Lower lobe of right lung (tissue), 2 donors: ENCODE data around the gene RASA3. TPM values are rescaled to one million over a fixed set of nuclear protein-coding genes. Genes with fewer than 3 reads are reported as not detected.

ENCODE experiments used
- ATAC-seq, 2 donors: fragments of 200-7000 bp; cut with Tn5 transposase; one replicate each; pipeline ENCODE4 v1.9.1; 2020 to 2022; ENCODE audit warnings: mild to moderate bottlenecking in 2 of 2, moderate library complexity in 2 of 2
- DNase-seq: peaks from one replicate; pipeline ENCODE4 v3.0.0-alpha.2; 2020
- H3K27ac ChIP-seq: fragments of 200-600 bp; one replicate; pipeline ENCODE4 v1.8.0; 2022
- H3K27me3 ChIP-seq: fragments of 200-600 bp; one replicate; pipeline ENCODE4 v1.8.0; 2022; ENCODE audit warnings: low read depth
- H3K36me3 ChIP-seq: fragments of 200-600 bp; one replicate; pipeline ENCODE4 v1.8.0; 2022; ENCODE audit warnings: mild to moderate bottlenecking
- H3K4me1 ChIP-seq: fragments of 200-600 bp; one replicate; pipeline ENCODE4 v1.8.0; 2022
- H3K4me3 ChIP-seq: fragments of 200-600 bp; one replicate; pipeline ENCODE4 v1.8.0; 2022; ENCODE audit warnings: mild to moderate bottlenecking
- H3K9me3 ChIP-seq: fragments of 200-600 bp; one replicate; pipeline ENCODE4 v1.8.0; 2022
- CTCF ChIP-seq: fragments of 200-600 bp; IDR thresholded peaks from one replicate; pipeline ENCODE4 v1.8.0; 2022; ENCODE audit warnings: antibody characterized with exemption, mild to moderate bottlenecking
- intact Hi-C: fragments of 100-400 bp; cut with DNase I; formaldehyde crosslinking; loops from one replicate; pipeline ENCODE4 v1.11.0; 2022
- total RNA-seq: library from RNA; stranded (reverse); fragmentation: NEBNext Ultra II Directional; extraction: Animal tissue kit (Norgen Biotek cat#: 25700); gene quantifications from one replicate; pipeline ENCODE4 v1.2.1, GENCODE V29; 2021
- donor health status: DM: no; HTN: yes; CAD: no; lungs with severe emphysema.

Gene RASA3
- total RNA-seq, 1 donor from 2014 or later, result 19.1 TPM

GRCh38 chr13:114080739-114081561 is 51.5 kb downstream of the RASA3 start:
- no peak overlapping the region for H3K27ac ChIP-seq
- peak; percentile 37 for DNase-seq
- H3K27me3 ChIP-seq, result no peaks in the 10 kb centered on the region
- no peak for ATAC-seq
- intact Hi-C loops, result no loop called here
- no peak overlapping the region for H3K4me3 ChIP-seq
- no peak for TF ChIP-seq CTCF
- H3K9me3 ChIP-seq, result no peaks in the 10 kb centered on the region
- peaks cover 12% of the 10 kb centered on the region for H3K4me1 ChIP-seq
- no peaks in the 10 kb centered on the region for H3K36me3 ChIP-seq

- Histone ChIP-seq H3K4me3 (no peak overlapping the region), H3K27ac (no peak overlapping the region), H3K9me3 (no peaks in the 10 kb centered on the region), H3K4me1 (peaks cover 12% of the 10 kb centered on the region), H3K36me3 (peaks cover 5% of the 10 kb centered on the region), H3K27me3 (no peaks in the 10 kb centered on the region)
- intact Hi-C loops, result no loop called here
- no peak for TF ChIP-seq CTCF
- peak; percentile 43 for DNase-seq
- peak in 1 of 2 donors; percentile 17 for ATAC-seq
These were observed 52.6 kb downstream of the RASA3 start for GRCh38 chr13:114079601-114080536.

- peaks cover 8% of the 10 kb centered on the region for H3K36me3 ChIP-seq
- H3K27ac ChIP-seq, result peak overlapping the region; percentile 31
- ATAC-seq, result peak; percentile 42 to 69
- no peak for TF ChIP-seq CTCF
- peak; percentile 59 for DNase-seq
- no peaks in the 10 kb centered on the region for H3K9me3 ChIP-seq
- H3K4me1 ChIP-seq, result peaks cover 12% of the 10 kb centered on the region
- H3K4me3 ChIP-seq, result no peak overlapping the region
- no peaks in the 10 kb centered on the region for H3K27me3 ChIP-seq
- intact Hi-C loops, result no loop called here
These were observed 53.7 kb downstream of the RASA3 start for GRCh38 chr13:114078461-114079451.

GRCh38 chr13:114077933-114078325 is 54.5 kb downstream of the RASA3 start:
- Histone ChIP-seq H3K36me3 (peaks cover 12% of the 10 kb centered on the region), H3K27ac (no peak overlapping the region), H3K27me3 (no peaks in the 10 kb centered on the region), H3K4me3 (no peak overlapping the region), H3K4me1 (peaks cover 12% of the 10 kb centered on the region), H3K9me3 (no peaks in the 10 kb centered on the region)
- TF ChIP-seq CTCF, result no peak
- DNase-seq (peak; percentile 38), ATAC-seq (peak; percentile 16 to 22)
- intact Hi-C loops, result no loop called here
